Mammary epithelial cell (primary cell): ENCODE data around the gene NTPCR.

Source experiments
- EZH2 ChIP-seq: IDR thresholded peaks from 2 replicates; pipeline ENCODE4 v1.6.1; 2012; ENCODE audit warnings: low read length, inconsistent platforms, borderline replicate concordance
- TF ChIP-seq, protein P1 (sequence below), 2 donors: IDR thresholded peaks in 1 of 2; conservative IDR thresholded peaks in 1 of 2; 2 replicates each; pipeline ENCODE4 v1.5.1; 2011 to 2012; ENCODE audit warnings: inconsistent platforms in 2 of 2, low read length in 2 of 2, mild to moderate bottlenecking in 2 of 2, control low read depth in 1 of 2, low read depth in 1 of 2; ENCODE audit not compliant: insufficient read depth in 1 of 2; ENCODE audit errors: extremely low read depth in 1 of 2

DNA sequence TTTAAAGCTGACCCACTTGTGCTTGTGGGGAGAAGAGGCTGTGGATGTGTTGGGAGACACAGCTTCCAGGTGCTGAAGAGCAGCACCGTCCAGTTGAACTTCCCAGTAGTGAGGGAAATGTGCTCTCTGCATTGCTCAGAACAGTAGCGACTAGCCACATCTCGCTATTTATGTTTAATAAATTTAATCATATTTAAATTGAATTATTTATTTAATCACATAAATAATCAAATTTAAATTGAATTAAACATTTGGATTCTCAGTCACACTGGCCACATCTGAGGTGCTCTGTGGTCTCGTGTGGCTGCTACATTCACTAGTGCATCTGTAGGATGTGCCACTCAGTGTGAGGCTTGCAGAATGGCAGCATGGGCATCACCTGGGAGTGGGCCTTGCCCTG, 20.1 kb downstream of the NTPCR start:
- TF ChIP-seq, protein P1, sequence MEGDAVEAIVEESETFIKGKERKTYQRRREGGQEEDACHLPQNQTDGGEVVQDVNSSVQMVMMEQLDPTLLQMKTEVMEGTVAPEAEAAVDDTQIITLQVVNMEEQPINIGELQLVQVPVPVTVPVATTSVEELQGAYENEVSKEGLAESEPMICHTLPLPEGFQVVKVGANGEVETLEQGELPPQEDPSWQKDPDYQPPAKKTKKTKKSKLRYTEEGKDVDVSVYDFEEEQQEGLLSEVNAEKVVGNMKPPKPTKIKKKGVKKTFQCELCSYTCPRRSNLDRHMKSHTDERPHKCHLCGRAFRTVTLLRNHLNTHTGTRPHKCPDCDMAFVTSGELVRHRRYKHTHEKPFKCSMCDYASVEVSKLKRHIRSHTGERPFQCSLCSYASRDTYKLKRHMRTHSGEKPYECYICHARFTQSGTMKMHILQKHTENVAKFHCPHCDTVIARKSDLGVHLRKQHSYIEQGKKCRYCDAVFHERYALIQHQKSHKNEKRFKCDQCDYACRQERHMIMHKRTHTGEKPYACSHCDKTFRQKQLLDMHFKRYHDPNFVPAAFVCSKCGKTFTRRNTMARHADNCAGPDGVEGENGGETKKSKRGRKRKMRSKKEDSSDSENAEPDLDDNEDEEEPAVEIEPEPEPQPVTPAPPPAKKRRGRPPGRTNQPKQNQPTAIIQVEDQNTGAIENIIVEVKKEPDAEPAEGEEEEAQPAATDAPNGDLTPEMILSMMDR (conservative IDR thresholded peaks at IDR 0.05 in 1 of 2, IDR thresholded peaks at IDR 0.05 in 1 of 2; ENCODE audit: extremely low read depth in 1 of 2, insufficient read depth in 1 of 2, low read depth in 1 of 2, low read length in 2 of 2) = no peak
- no peak for TF ChIP-seq EZH2
